HG02938 (cell line): ENCODE data around the gene SUV39H1.
"Not testable (repeated sequence)": the region's sequence is repeated elsewhere in the genome, so short reads cannot be mapped to it uniquely, and the experiment has no call there.

Source experiments
- ATAC-seq: cut with Tn5 transposase; IDR thresholded peaks from one replicate; pipeline ENCODE4 v1.9.1; 2021; ENCODE audit warnings: mild to moderate bottlenecking, moderate library complexity; ENCODE audit not compliant: unreplicated experiment

SUV39H1 gene

DNA sequence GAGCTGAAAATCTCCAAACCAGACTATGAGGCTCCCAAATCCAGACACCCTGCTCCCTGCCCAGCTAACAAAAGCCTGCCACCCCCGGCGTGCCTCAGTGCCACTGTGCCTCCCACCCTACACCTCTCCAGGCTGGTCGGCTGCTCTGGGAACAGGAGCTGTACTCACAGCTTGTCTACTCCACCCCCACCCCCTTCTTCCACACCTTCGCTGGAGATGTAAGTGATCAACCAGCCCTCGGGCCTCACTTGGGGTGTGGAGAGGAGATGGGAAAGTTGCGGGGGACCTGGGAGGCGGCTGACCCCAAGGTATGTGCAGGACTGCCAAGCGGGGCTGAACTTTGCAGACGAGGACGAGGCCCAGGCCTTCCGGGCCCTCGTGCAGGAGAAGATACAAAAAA, 11.1 kb upstream of the SUV39H1 start:
- no peak for ATAC-seq

DNA sequence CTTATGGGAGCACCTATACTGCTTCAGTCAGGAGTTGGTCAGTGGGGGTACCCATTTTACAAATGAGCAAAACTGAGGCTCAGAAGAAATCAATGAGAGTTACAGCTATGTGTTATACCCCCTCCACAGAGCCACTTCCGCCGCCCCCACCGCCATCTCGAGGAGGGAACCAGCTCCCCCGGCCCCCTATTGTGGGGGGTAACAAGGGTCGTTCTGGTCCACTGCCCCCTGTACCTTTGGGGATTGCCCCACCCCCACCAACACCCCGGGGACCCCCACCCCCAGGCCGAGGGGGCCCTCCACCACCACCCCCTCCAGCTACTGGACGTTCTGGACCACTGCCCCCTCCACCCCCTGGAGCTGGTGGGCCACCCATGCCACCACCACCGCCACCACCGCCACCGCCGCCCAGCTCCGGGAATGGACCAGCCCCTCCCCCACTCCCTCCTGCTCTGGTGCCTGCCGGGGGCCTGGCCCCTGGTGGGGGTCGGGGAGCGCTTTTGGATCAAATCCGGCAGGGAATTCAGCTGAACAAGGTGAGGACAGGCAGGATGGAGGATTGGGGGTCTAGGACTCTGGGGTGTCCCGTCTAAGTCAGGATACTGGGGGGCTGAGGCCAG, 7.9 kb upstream of the SUV39H1 start:
- ATAC-seq: no peak

DNA sequence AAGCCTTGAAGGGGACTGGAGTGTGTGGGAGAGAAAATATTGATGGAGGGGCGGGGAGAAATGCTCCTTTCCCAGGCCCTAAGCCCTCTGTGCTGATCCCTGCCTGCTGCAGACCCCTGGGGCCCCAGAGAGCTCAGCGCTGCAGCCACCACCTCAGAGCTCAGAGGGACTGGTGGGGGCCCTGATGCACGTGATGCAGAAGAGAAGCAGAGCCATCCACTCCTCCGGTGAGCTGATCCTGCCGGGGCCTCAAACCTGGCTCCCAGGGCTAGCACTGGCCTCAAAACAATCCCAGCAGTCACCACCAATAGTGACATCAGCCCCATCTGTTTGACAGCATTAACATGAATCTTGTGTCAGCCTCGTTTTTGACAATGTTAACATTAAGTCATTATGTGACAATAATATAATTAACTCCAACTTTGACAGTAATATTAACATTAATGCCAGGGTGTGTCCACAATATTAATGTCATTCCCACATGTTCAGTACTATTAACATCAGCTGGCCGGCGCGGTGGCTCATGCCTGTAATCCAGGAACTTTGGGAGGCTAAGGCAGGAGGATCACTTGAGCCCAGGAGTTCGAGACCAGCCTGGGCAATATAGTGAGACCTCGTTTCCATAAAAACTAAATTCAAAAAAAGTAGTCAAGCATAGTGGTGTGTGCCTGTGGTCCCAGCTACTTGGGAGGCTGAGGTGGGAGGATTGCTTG, 7.2 kb upstream of the SUV39H1 start:
- no peak for ATAC-seq

DNA sequence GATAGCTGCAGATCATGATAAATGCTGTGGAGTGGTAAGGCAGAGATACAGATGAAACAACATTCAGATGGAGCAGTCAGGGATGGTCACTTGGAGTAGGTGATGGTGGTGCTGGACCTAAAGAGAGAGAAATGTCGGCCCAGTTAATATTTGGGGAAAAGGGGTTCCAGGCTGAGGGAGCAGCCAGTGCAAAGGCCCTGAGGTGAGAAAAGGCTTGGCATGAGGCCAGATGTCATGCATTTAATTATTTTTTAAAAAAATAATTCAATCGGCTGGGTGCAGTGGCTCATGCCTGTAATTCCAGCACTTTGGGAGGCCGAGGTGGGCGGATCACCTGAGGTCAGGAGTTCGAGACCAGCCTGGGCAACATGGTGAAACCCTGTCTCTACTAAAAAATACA, 4.8 kb upstream of the SUV39H1 start:
- not testable (repeated sequence) for ATAC-seq

DNA sequence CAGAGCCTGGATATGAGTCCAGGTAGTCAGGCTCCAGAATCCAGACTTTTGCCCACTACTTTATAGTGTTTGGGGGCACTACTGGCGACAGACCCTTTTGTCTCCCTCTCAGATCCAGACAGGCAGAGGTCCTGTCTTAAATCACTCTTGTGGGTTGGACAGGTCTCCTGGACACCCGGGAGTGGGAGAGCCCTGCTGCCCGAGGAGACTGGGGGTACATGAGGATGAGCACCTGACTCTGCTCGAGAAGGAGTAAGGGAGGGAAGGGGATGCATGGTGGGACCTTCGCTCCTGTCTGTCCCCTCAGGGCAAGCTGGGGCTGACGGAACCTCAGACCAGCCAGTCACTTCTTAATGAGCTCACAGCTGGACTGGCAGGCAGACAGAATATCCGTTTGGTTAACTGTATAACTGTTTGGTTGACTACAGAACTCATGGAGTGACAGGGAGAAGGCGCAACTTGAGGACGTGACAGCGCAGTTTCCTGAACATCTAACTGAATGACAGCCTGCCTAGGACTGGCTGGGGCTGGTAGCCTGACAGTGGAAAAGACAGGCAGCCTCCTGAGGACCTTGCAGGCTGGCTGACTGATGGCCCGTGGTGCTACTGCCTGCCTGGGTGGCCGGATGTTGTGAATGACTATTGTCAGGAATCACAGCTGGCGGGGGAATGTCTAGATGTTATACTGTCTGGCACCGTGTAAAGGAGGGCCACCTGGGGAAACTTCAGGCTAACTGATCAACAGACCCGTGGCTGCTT, 1.6 kb upstream of the SUV39H1 start:
- ATAC-seq: no peak

DNA sequence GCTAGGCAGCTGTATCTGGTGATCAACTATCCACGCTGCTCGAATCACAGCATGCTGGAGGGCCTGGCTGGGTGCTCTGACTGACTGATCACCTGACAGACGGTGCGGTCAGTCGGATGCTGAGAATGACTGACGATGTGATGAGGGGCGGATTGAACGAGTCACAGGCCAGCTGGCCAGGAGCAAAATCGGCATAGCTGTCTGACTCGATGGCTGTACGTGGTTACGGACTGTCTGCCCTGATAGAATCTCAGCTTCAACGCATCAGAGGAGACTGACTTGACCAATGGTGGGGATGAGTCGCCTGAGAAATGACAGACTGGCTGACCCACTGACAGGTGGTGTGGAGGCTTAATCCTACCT, 1.0 kb upstream of the SUV39H1 start:
- no peak for ATAC-seq

DNA sequence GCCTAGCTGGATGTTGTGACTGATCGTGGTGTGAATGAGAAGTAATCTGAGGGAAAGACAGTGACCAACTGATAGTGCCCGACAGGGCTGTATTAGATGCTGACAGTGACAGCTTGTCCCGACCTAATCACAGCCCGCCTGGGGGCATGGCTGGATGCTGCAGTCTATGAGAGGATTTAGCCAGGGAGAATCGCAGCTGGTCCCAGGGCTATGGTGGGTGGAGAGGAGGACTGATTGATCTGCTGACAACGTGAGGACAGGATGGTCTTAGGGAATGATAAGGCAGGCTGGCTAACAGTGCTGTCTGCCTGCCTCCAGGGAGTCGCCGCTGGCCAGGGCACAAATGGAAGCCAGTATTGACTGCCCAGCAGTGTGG, 621 bp upstream of the SUV39H1 start:
- ATAC-seq: no peak

DNA sequence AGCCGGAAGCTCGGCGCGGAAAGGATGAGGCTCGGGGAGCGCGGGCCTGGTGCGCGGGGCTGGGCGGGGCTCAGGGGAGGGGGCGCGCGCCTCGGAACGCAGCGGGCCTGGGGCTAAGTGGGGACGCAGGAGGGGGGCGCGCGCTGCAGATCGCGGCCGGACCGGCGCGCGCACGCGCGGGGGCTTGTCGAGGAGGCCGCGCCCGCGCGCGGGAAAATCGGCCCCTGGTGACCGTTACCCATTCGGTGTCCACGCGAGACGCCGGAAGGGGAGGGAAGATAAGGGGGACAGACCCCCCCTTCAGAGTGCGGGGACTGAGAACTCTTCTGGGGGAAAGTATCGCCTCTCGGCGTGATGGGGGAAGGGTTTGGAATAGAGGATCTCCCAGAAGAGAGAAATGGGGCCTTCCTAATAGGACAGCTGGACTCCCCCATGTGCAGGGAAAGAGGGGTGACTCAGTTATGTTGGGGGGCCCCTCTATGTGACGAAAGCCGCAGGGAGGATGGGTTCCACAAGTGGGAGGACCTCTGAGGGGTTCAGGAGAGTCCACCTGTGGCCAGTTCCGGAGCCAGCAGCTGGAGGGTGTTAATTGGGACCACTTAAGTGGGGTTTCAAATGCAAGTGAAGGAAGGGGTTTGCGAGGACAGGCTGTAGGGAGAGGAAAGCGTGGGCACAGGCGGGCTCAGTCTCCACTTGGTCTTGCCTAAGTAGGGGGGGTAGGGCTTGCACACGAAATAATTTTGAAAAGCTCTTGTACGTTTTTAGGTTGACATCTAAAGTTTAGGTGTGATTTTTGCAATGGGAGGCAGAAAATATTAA, 584 bp downstream of the SUV39H1 start:
- ATAC-seq: peak; percentile 21

DNA sequence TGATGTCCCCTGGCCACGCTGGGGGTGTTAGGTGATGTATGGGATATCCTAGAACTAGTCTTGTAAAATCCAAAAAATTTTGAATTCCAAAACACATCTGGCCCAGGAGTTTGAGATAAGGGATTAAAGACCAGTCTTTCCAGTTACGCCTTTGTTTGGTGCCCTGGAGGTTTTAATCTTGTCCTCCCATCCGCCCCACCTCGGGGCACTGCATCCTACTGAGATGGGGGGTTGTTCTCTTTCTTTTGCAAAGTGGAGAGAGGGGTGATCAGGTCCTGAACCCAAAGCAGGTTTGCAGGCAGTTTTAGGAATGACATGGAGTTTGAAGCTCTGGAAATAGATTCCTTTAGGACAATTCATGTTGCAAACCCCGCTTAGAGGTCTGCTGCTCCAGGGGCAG, 1.8 kb downstream of the SUV39H1 start:
- no peak for ATAC-seq

DNA sequence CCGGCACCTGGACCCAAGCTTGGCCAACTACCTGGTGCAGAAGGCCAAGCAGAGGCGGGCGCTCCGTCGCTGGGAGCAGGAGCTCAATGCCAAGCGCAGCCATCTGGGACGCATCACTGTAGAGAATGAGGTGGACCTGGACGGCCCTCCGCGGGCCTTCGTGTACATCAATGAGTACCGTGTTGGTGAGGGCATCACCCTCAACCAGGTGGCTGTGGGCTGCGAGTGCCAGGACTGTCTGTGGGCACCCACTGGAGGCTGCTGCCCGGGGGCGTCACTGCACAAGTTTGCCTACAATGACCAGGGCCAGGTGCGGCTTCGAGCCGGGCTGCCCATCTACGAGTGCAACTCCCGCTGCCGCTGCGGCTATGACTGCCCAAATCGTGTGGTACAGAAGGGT, 3.7 kb downstream of the SUV39H1 start:
- ATAC-seq: no peak

DNA sequence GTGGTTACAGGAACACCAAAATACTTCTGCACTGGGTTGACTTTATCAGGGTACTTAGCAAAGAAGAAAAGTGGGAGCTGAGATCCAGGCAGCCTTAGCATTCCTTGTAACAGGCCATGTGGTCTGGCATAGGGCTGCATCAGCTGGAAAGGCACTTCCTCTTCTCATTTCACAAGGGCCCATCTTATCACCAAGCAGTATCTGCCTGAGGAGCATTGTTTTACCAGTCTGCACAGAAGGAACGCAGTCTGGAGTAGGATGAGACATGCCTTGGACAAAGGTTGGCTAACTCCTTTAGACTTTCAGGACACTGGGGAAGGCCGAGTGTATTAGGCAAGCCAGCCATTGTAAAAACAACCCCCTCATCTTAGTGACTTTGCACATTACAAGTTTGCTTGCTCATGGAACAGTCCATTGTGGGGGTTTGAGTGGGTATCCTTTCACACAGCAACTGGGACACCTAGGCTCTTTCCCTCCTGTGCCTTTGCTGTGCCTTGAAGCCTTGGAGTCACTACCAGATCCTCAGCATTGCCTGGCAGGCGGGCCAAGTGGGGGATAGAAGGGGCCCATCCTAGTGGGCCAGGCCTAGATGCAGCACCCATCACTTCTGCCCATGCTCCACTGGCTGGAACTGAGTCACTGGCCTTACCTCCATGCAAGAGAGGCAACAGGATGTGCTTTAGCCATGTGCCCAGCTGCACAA, 4.6 kb downstream of the SUV39H1 start:
- ATAC-seq: no peak

DNA sequence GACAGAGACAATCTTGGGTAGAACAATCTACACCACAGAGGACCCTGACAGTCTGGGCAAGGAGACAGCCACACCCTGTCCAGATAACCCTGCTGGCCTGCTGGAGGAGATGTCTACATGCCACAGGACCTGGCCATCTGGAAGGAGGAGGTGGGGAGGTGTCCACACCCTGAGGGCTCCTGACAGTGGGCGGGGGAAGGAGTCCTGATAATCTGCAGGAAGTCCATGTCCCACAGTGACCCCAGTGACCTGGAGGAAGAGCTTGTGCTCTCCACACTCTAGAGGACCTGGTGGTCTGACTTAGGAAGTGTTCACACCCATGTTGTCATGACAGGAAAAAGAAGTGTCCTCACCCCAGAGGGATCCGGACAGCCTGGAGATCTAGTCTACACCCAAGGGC, 5.5 kb downstream of the SUV39H1 start:
- ATAC-seq: no peak

DNA sequence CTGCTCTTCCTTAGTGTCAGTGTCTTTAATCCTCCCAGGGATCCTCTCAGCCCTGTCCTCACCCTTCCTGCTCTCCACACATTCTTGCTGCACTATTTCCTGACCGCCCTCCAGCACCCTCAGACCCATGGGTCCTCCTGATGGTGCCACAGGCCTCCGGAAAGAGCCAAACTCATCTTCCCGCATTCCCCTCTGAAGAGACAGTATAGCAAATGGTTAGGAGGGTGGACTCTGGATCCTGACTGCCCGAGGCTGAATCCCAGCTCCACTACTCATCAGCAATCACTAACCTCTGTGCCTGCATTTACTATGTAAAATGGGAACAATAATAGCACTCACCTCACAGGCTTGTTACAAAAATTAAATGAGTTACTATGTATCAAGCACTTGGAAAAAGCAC, 6.2 kb downstream of the SUV39H1 start:
- ATAC-seq: no peak

DNA sequence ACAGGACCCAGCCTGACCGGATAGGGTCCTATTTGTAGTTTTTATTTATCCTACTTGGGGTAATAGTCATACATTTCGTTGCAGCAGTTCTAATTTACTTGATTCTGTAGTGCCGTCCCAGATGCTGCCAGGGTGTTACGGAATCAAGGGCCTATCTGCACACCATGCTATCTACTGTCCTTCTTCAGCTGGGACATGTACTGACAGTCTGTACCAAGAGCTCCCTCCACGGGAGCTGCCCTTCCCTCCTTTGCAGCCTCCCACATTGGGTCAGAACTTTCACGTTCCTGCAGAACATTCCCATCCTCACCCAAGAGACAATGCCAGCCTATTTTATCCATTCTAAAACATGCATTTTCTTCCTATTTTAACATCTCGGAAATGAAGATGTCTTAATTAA, 6.7 kb downstream of the SUV39H1 start:
- no peak for ATAC-seq

DNA sequence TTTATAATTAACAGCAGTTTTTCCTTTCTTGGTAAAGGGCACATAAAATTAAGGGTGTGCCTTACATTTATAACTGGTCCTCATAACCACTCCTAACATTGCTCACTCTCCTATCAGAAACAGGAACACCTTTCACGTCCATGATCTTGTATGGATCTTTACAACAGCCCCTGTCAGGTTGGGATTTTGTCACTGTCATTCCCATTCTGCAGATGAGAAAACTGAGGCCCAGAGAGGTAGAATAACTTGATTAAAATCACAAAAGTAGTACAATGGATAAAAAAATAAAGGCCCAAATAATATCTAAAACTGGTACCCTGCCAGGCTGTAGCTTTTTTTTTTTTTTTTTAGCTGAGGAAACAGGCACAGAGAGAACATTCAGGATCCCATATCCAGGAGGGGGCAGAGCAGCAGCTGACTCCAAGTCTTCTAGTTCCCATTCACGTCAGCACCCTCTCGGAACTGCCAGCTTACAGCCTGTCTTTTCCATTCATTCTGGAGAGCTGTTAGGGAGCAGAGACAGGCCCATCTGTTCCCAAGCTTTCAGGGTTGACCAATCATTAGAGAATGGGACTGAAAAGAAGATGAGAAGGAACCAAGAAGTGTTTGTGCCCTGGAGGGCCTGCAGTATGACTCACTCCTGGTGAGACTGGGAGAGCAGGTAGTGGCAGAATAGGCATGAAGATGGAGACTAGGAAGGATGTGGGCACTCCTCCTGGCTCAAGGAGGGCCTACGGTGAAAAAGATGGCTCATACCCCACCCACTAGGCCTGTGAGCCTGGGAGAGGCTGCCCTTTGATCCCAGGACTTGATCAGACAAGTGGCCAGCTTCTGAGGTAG, 7.3 kb downstream of the SUV39H1 start:
- no peak for ATAC-seq

DNA sequence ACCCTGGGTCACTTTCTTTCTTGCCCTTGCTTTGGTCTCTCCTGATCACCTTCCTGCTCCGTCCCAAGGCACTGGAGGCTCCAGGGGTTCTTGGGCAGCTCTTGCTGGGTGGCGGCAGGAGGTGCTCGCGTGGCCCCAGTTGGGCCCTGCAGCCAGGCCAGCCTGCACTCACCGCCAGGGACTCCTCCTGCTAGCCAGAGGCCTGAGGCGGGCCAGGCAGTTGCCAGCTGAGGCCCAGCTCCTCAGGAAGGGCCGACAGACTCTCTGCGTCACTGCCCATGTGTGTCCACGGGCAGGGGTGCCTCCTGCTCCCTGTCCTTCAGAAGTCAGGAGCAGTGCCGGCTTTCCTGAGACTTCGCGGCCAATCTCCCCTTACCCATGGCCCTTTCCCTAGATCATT, 9.3 kb downstream of the SUV39H1 start:
- no peak for ATAC-seq

DNA sequence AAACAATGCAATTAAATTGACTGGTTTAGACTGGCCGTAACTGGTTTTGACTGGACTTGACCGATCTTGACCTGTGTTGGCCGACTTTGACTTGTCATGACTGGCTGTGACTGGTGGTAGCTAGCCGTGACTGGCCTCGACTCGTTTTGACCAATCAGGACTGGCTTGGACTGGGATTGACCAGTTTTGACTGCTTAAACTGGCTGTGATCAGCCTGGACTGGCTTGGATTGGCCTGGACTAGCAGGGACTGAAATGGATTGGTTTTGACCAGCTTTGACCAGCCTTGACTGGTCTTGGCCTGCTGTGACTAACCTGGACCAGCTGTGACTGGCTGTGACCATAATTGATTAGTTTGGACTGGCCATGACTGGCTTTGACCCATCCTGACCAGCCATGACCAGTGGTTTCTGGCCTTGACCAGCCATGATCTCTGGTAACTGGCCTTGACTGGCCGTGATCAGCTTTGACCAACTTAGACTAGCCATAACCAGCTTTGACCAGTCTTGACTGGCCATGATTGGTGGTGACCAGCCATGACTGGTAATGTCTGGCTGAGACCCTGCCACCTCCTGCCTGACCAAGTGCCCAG, 13.1 kb downstream of the SUV39H1 start:
- ATAC-seq: no peak

DNA sequence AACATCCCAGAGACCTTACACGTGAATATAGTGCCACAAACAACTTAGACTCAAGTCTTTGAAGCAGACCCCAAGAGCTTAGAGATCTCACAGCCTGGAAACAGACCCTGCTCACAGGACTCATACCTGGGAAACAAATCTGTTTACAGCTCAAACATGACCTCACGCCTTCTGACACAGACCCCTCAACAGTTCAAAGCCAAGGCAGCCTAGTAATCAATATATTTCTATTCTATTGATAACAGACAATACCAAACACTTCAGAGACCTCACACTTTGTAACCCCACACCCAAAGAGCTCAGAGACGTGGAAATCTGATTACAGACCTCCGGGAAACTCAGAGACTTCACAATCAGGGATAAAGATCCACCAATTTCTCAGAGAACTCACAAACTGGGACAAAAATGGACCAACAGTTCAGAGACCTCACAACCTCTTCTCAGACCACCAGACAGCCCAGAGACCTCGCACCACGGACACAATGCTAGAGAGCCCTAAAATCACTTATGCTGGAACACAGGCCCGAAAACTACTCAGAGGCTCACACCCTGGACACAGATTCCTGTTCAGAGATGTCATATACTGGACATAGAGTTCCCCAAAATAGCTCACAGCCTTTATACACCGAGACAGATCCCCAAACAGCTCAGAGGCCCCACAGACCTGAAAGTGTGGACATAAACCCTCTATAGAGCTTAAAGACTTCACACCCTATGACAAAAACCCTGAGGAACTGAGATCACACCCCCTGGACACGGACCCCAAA, 14.8 kb downstream of the SUV39H1 start:
- no peak for ATAC-seq
